Activated gamma-delta T cell (primary cell): ENCODE measurements around the gene GLS.
"Not testable (repeated sequence)": the region's sequence is repeated elsewhere in the genome, so short reads cannot be mapped to it uniquely, and the experiment has no call there.

Source experiments
- DNase-seq: peaks from one replicate; lab custom pipeline; 2025; lab: John Stamatoyannopoulos, UW

Gene GLS

GRCh38 chr2:190973262-190973661 is 92.6 kb downstream of the GLS start:
- no peak for DNase-seq

- no peak for DNase-seq
Observed at GRCh38 chr2:190973726-190974628, 93.4 kb downstream of the GLS start.

DNA sequence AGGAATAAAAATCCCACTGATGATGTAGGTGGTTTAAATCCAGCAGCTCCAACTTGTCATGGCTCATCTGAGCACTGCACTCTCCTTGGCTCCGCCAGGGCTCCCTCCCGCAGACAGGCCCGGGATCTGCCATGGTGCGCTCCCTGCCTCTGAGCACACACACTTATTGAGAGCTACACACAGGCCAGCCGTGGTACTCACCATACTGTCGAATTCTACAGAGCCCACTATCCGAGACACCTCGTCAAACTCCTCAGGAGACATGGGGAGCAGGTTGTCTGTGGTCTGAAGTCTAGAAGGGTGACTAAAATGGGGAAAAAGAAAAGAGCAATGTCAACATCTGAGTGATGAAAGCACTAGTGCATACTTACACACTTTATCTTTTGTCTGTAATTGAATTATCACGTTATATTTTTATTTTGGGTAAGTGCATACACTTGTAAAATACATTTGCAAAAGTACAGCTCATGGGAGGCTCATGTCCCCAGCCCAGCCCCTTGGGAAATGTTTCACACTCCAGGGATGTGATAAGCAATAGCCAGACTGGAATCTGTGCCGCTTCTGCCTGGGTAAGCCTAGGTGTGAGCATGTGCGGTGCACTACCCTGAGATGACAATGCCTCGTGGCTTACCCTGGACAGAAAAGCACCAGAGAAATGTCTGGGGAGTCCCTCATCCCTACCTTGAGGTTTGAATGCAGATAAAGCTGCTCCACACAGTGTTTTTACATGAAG is 94.2 kb downstream of the GLS start:
- DNase-seq, result no peak

DNA sequence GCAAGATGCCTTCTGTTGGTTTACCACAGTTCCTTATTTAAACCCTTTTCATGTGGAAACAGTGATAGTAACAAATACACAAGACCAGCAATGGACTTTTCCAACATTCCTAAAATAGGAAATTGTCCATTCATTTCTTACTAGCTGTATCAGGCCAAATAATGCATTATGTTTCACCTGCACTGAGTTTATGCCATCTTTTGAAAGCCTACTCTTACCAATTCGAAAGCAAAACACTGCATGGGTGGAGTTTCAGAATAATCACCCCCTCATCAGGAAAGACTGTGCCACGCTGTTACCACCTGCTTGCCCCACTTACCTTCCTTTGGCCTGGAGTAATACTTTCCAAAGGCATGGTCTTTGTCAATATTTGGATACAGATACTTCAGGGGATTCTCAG is 95.9 kb downstream of the GLS start:
- no peak for DNase-seq

DNA sequence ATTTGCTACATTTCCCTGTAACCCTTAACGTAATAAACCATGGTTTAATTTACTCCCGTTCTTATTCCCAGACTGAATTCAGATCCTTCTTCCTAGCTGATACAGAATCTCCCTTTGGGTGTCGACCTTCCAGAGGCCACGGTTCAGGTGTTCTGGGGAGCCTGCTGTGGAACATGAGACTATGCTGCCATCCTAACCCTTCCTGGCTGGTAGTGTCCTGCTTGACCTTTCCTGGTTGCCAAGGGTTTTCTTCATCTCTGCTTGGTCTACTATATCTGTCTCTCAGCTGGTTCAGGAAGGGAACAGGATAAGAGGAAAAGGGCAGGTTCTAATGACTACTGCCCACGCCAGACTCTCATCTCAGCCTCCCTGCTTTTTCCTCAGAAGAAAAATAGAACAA is 96.9 kb downstream of the GLS start:
- no peak for DNase-seq

DNA sequence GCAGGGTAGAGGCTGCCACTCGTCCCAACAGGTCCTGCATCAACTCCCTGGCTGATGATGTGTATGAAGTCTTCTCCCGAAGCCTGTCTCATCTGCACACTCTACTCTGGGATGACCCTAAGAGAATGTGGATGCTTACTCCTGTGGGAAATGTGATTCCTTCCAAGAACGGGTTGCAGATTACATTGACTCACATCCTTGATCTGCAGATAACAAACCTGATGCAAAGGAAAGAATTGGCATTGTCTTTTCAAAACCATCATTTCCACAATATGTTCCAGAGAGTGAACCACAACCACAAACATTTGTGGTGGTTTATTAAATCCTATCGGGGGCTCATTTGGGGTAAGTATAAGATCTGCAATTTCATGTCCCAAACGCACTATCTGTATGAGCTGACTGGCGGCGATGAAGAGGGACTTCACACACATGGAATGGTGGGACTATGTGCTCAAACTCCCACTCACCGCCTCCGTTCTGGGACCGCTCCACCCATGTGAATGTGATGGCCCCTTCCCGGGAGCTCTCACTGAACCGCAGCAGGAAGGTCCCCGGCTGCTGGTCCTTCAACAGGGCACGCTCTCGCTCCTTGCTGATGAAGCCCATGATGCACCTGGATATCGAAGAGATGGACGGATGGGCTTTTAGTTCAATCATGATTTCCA is 97.9 kb downstream of the GLS start:
- DNase-seq, result no peak

- no peak for DNase-seq
Observed at GRCh38 chr2:190979906-190980629, 99.4 kb downstream of the GLS start.

GRCh38 chr2:190980630-190981209 is 100.1 kb downstream of the GLS start:
- no peak for DNase-seq

- no peak for DNase-seq
Observed at GRCh38 chr2:190981333-190981732, 100.7 kb downstream of the GLS start.

GRCh38 chr2:190981733-190982132 is 101.1 kb downstream of the GLS start:
- DNase-seq, result no peak

- no peak for DNase-seq
Observed at GRCh38 chr2:190982262-190983034, 101.8 kb downstream of the GLS start.

DNA sequence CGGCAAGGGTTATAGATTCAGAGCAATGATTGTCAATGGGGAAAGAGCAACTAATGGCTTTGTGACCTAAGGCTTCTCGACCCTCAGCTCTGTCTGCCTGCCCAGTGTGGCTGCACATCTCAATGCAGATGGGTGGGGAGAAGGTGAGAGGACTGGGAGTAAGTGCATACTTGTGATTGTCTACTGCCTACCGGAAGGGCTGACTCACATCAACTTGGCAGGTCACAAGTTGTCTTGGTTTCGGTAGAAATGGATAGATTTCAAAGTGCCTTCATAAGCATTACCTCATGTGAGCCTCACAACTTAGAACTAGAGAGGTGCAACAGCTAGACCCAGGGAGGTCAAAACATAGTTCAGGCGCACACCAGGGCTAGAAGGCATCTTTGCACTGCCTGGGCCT is 104.0 kb downstream of the GLS start:
- DNase-seq, result no peak

- DNase-seq, result no peak
Observed at GRCh38 chr2:190986221-190986953, 105.8 kb downstream of the GLS start.

DNA sequence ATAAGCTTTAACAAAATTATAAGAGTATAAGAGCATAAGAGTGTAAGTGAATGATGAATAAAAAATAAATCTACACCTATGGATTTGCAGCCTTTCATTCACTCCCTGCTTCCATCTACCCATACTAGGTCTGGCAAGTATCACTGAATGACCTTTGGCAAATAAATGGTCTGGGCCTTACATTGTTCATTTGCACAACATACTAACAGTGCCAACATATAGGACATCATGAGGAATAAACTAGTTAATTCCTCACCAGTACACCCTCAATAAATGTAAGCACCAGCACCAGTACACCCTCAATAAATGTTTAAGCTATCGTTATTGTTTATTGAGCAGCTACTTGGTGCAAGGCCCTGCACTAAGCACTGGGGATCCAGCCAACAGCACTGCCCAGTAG is 106.5 kb downstream of the GLS start:
- no peak for DNase-seq

DNA sequence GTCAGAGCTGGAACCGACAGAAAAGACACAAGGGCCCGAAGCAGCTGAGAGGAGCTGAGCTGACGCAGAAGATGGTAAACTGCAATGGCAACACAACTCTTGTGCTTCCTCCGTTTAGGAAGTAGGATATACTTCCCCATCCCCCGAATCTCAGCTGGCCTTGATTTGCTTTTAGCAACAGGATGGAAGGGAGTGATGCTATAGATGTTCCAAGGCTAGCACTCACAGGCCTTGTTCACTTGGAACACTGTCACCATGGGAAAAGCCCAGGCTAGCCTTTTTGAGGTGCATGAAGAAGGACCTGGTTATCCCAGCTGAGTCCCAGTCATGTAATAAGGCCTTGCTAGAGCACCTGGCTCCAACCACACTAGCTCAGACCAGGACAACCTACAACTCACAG is 107.3 kb downstream of the GLS start:
- DNase-seq, result no peak

DNA sequence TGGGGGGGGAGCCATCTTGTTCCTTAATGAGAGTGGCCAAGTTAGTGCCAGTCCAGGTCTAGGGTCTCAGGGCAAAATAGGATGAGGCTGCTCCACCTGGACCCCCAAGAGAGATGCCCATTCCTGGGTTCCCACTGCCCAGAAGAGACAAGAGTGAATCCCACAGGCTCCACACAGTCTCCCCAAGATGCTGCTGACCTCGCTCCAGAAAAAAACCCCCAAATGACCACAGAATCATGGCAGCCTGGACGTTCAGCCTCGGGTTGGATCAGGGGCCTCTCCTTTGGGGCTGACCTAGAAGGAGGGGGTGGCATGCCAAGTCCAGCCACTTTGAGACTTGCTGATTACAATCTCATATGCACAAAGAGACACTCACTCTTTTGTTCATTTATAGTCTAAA is 108.3 kb downstream of the GLS start:
- DNase-seq, result no peak

- DNase-seq, result no peak
Observed at GRCh38 chr2:190990132-190990531, 109.5 kb downstream of the GLS start.

DNA sequence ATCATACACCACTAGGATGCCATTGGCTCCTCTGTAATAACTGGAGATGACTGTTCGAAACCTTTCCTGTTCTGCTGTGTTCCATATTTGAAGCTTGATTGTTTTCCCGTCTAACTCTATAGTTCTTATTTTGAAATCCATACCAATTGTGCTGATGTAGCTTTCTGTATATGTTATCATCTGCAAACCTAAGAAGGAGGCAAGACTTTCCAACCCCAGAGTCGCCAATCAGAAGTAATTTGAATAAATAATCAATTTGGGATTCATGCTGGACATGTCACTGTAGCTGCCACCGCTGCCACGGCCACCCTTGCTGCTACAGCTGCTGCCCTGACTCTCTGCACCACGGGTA is 112.6 kb downstream of the GLS start:
- DNase-seq, result no peak

GRCh38 chr2:190994148-190994547 is 113.5 kb downstream of the GLS start:
- DNase-seq, result no peak

DNA sequence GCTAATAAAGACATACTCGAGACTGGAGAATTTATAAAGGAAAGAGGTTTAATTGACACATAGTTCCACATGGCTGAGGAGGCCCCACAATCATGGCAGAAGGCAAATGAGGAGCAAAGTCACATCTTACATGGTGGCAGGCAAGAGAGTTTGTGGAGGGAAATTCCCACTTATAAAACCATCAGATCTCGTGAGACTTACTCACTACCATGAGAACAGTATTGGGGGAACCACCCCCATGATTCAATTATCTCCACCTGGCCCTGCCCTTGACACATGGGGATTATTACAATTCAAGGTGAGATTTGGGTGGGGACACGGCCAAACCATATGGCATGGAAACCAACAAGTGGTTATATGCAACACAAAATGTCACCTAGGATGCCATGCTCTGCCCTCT is 114.7 kb downstream of the GLS start:
- DNase-seq, result not testable (repeated sequence)
